ENCODE measurements around the gene MUC2.

- TF ChIP-seq CTCF (conservative IDR thresholded peaks at IDR 0.05; ENCODE audit: low read length) (no peak), EZH2phosphoT487 (IDR thresholded peaks at IDR 0.05; ENCODE audit: borderline replicate concordance) (no peak)
Observed at GRCh38 chr11:1108246-1108900, 33.7 kb downstream of the MUC2 start.
